Cardiac muscle cell (in vitro differentiated cells and primary cell): ENCODE measurements around the gene DST. TPM values are rescaled to one million over a fixed set of nuclear protein-coding genes. Genes with fewer than 3 reads are reported as not detected.

Experiments
- DNase-seq, 2 donors: peaks; one replicate each; pipeline versions ENCODE4 v3.0.0 to v3.0.0-alpha.2; 2010 to 2017; ENCODE audit warnings: low read depth in 1 of 2, low spot score in 1 of 2
- H3K27ac ChIP-seq: fragments of 200-600 bp; sonication (generic); 2 replicates; pipeline ENCODE4 v1.5.1; 2016
- H3K27me3 ChIP-seq: fragments of 200-600 bp; sonication (generic); 2 replicates; pipeline ENCODE4 v1.6.0; 2016; ENCODE audit warnings: control low read depth
- H3K36me3 ChIP-seq: fragments of 200-600 bp; sonication (generic); 2 replicates; pipeline ENCODE4 v1.5.1; 2016; ENCODE audit warnings: control low read depth
- H3K4me1 ChIP-seq: fragments of 200-600 bp; sonication (generic); 2 replicates; pipeline ENCODE4 v1.8.1; 2017; ENCODE audit warnings: low read depth, mild to moderate bottlenecking, mixed run types
- H3K4me3 ChIP-seq: fragments of 200-600 bp; sonication (generic); 2 replicates; pipeline ENCODE4 v1.5.1; 2016; ENCODE audit warnings: mild to moderate bottlenecking
- H3K9me3 ChIP-seq: fragments of 200-600 bp; sonication (generic); 2 replicates; pipeline ENCODE4 v1.5.1; 2017; ENCODE audit warnings: low read depth, mild to moderate bottlenecking, control low read depth
- polyA plus RNA-seq: library from polyadenylated mRNA; unstranded; fragments of >200 nt; fragmentation: Nextera tagmentation; extraction: Ambion mirVana; gene quantifications from 2 replicates; pipeline ENCODE4 v1.2.1, GENCODE V29; 2016
- total RNA-seq: library from RNA; depleted of rRNA; stranded (reverse); fragments of >200 nt; gene quantifications from 2 replicates; pipeline ENCODE4 v1.2.3, GENCODE V29; 2016
- TF ChIP-seq, protein P1 (sequence below): IDR thresholded peaks from 2 replicates; pipeline ENCODE4 v1.5.1; 2012; ENCODE audit warnings: low read depth, mild to moderate bottlenecking, low read length

Gene DST
- total and polyA plus RNA-seq, 2 experiments from 2014 or later: 31.7 to 82.1 TPM

DNA sequence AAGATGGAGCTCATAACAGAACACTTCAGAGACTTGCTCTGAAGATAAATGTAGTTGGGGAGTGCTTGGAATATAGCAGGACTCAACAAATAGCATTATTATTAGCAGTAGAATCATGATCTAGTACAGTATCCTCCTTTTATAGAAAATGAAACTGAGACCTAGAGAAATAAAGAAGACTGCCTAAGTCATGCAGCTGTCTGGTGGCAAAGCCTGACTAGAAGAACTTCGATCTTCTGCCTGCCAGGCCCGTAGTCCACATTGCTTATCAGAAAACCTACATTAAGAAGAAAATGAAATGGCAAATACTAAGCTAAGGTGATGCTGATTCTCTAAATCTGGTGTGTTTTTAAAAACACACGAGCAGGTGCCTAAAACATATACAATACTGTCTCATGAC is 46.4 kb upstream of the DST start:
- Histone ChIP-seq H3K4me3 (no peak overlapping the region), H3K27ac (no peak overlapping the region), H3K36me3 (no peaks in the 10 kb centered on the region), H3K9me3 (no peaks in the 10 kb centered on the region), H3K27me3 (no peaks in the 10 kb centered on the region), H3K4me1 (no peaks in the 10 kb centered on the region)
- TF ChIP-seq, protein P1, sequence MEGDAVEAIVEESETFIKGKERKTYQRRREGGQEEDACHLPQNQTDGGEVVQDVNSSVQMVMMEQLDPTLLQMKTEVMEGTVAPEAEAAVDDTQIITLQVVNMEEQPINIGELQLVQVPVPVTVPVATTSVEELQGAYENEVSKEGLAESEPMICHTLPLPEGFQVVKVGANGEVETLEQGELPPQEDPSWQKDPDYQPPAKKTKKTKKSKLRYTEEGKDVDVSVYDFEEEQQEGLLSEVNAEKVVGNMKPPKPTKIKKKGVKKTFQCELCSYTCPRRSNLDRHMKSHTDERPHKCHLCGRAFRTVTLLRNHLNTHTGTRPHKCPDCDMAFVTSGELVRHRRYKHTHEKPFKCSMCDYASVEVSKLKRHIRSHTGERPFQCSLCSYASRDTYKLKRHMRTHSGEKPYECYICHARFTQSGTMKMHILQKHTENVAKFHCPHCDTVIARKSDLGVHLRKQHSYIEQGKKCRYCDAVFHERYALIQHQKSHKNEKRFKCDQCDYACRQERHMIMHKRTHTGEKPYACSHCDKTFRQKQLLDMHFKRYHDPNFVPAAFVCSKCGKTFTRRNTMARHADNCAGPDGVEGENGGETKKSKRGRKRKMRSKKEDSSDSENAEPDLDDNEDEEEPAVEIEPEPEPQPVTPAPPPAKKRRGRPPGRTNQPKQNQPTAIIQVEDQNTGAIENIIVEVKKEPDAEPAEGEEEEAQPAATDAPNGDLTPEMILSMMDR: no peak
- no peak for DNase-seq

DNA sequence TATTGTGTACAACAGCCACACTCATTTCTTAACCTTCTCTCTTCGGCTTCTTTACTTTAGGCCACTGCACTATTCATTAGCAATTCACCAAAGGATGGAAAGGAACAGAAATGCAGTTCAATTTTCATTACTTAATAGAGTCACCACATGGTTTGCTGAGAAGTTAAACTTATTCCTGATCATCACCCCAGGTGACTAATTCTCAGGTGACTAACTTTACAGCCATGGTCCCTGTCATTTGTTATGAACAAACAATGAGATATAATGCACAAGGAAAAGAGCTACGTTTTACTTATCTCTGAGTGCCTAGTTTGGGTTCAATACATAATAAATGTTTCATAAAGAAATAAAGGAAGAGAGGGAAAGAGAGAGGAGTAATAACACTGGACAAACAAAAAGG is 45.8 kb upstream of the DST start:
- TF ChIP-seq, protein P1: no peak
- Histone ChIP-seq H3K4me1 (no peaks in the 10 kb centered on the region), H3K36me3 (no peaks in the 10 kb centered on the region), H3K4me3 (no peak overlapping the region), H3K9me3 (no peaks in the 10 kb centered on the region), H3K27ac (no peak overlapping the region), H3K27me3 (no peaks in the 10 kb centered on the region)
- no peak for DNase-seq

DNA sequence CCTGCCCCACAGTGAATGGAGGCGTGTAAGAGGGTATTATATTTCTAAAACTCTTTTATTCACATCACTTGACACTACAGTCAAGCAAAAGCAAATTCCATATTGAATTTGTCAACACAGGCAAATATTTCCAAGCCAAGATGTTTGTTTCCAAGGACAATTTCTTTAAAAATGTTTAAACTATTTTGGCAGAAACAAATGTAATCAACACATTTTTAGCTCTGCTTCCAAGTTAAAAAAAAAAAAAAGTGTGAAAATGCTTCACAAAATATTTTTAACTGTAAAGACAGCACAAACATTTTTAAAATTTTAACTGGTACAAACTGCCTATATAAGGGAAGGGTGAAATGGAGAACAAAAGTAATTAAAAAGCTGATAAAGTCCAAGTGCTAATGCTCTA is 44.9 kb upstream of the DST start:
- no peak overlapping the region for H3K27ac ChIP-seq
- no peak overlapping the region for H3K4me3 ChIP-seq
- no peaks in the 10 kb centered on the region for H3K9me3 ChIP-seq
- H3K4me1 ChIP-seq: no peaks in the 10 kb centered on the region
- TF ChIP-seq, protein P1: no peak
- no peaks in the 10 kb centered on the region for H3K36me3 ChIP-seq
- DNase-seq: no peak
- no peaks in the 10 kb centered on the region for H3K27me3 ChIP-seq

DNA sequence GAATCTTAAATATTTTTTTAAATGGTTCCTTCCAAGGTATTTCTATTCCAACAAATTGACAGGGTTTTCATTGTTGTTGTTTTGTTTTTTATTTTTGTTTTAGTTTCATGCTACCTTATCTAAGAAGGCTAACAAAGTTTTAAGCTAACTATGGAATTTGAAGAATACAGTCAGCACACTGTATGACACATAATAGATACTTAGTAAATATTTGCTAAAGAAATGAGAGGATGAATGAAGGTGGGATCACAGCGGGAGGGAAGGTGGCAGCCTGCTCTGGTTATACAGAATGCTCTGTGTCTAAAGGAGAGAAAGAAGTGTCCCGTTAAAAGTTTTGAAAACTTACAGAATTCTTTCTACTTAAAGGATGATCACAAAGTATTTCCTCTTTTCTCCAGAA is 43.7 kb upstream of the DST start:
- Histone ChIP-seq H3K36me3 (no peaks in the 10 kb centered on the region), H3K4me3 (no peak overlapping the region), H3K27ac (no peak overlapping the region), H3K4me1 (no peaks in the 10 kb centered on the region), H3K27me3 (no peaks in the 10 kb centered on the region), H3K9me3 (no peaks in the 10 kb centered on the region)
- no peak for DNase-seq
- TF ChIP-seq, protein P1: no peak

DNA sequence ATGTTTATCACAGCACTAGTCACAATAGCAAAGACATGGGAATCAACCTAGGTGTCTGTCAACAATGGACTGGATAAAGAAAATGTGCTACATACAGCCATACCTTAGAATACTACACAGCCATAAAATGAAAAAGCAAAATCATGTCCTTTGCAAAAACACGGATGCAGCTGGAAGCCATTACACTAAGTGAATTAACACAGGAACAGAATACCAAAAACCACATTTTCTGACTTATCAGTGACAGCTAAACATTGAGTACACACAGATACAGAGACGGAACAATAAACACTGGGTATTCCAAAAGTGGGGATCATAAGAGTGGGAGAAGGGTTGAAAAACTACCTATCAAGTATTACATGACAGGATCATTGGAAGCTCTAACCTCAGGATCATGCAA is 43.3 kb upstream of the DST start:
- no peaks in the 10 kb centered on the region for H3K9me3 ChIP-seq
- TF ChIP-seq, protein P1: no peak
- DNase-seq: no peak
- H3K36me3 ChIP-seq: no peaks in the 10 kb centered on the region
- H3K27ac ChIP-seq: no peak overlapping the region
- H3K4me3 ChIP-seq: no peak overlapping the region
- no peaks in the 10 kb centered on the region for H3K27me3 ChIP-seq
- no peaks in the 10 kb centered on the region for H3K4me1 ChIP-seq
